Stimulated activated CD8-positive, alpha-beta memory T cell treated with anti-CD3 and anti-CD28 coated beads, Interleukin-7, amount 100 ng/mL, for 1 hour (primary cell): Measurements from ENCODE around the gene FAM240A.

Experiments used
- DNase-seq, 2 donors: peaks; one replicate each; pipeline ENCODE4 v3.0.0-alpha.2; 2020; ENCODE audit warnings: low read depth in 2 of 2

FAM240A gene

DNA sequence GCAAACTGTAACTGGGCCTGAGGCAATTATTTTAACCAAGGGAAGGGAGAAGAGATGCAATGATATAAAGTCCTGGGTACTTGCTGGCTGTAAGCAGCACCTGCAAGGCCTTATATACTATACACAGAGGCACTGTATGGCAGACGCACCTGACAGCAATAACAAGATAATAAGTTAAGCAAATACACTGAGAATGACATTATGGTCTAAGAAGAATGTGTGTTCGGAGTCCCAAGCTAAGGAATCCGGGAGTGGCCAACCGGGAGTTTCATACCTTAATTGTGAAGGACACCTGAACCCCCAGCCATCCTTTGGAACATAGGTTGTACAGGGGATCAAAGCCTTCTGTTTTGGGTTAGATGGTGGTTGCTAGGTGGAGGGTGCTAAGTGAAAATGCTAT, 13.7 kb downstream of the FAM240A start:
- DNase-seq: no peak

GRCh38 chr3:46627078-46627477, 14.8 kb downstream of the FAM240A start:
- DNase-seq: no peak

DNA sequence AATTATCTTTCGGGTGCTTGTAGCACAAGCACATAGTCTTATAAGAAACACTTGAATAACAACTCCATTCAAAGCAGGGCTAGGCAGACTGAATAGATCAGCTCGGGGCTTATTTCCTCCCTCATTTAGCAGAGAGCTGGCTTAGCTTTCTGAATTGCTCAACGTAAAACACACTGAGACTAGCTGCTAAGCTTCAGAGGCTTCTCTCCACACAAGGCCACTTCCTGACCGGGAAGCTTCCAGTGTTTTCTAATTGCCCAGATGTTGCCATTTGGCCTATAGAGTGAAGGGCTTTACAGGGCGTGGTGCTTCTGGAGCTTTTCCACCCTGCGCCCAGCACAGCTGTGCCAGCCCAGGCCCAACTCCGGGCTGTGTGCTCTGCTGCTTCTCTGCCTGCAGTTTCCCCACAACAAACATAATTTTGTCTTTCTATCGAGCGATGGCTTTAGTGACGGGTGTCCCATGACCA, 16.6 kb downstream of the FAM240A start:
- no peak for DNase-seq

DNA sequence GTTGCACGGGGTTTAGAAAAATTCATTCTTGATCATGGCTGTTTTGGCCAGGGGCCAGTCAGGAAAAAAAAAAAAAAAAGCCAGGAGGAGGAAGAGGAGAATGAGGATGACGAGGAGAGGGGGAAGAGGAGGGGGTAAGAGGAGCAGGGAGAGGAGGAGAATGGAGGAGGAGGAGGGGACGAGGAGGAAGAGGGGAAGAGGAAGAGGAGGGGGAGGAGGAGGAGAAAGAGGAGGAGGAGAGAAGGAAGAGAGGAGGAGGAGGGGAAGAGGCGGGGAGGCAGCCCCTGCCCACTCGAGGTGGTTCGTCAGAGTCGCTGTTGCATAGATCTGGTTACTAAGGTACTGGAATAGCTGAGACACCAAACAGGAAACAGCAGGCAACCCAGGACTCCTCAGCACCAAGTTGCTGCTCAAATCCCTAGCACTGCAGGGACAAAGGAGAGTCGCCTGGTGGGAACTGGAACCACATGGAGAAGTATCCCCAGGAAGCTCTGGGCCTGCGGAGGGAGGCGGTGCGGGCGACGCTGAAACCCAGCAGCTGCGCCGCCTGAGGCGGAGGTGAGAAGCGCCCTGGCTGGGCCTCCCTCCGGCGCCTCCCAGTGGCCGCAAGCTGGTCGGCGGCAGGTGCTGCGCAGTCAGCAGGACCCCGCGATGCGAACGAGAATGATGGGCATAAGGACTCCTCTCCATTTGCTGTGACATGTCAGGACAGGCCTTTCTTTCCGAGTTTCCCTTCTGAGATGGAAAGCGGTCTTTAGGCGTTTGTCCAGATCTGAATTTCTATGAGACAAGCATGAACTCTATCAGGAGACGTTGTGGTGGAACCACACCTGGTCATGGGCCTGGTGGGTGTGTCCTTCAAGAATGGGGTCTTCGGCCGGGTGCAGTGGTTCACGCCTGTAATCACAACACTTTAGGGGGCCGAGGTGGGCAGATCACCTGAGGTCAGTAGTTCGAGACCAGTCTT, 17.5 kb downstream of the FAM240A start:
- peak; percentile 48 to 64 for DNase-seq

GRCh38 chr3:46632792-46633191, 20.5 kb downstream of the FAM240A start:
- no peak for DNase-seq

- DNase-seq: no peak
Observed at GRCh38 chr3:46634856-46635255, 22.5 kb downstream of the FAM240A start.

- DNase-seq: no peak
Observed at GRCh38 chr3:46639221-46639620, 26.9 kb downstream of the FAM240A start.

- no peak for DNase-seq
Observed at GRCh38 chr3:46640927-46641326, 28.6 kb downstream of the FAM240A start.

DNA sequence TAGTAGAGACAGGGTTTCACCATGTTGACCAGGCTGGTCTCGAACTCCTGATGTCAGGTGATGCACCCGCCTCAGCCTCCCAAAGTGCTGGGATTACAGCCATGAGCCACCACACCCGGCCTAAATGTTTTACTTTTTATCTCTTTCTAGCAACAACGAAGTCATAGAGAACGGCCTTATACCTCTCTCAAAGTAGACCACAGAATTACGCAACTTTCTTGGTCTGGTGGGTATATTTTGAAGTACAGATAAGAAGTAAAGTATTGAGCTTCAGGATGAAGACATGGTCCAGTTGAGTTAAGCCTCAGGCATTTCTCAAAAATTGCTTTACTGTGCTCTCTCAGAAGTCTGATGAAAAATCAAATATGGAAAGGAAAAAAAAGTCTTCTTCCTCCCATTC, 30.6 kb downstream of the FAM240A start:
- DNase-seq: no peak

GRCh38 chr3:46643701-46644100, 31.4 kb downstream of the FAM240A start:
- DNase-seq: no peak

GRCh38 chr3:46646700-46647099, 34.4 kb downstream of the FAM240A start:
- DNase-seq: no peak

DNA sequence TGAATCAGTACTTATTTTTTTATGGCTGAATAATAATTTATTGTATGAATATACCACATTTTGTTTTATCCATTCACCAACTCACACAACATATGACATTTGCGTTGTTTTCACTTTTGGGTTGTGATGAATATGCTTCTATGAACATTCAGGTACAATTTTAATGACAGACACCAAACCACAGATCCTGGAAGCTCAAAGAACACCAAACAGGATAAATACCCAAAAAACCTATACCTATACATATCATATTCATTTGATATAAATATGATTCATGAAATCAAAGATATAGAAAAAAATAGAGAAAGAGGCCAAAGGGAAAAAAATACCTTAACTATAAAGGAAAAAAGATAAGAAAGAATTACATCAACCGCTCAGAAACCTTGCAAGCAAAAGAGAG, 35.8 kb downstream of the FAM240A start:
- no peak for DNase-seq

GRCh38 chr3:46649436-46649835, 37.1 kb downstream of the FAM240A start:
- no peak for DNase-seq

- DNase-seq: no peak
Observed at GRCh38 chr3:46651084-46651483, 38.8 kb downstream of the FAM240A start.

GRCh38 chr3:46655271-46655670, 42.9 kb downstream of the FAM240A start:
- DNase-seq: no peak

- no peak for DNase-seq
Observed at GRCh38 chr3:46656778-46657556, 44.6 kb downstream of the FAM240A start.

DNA sequence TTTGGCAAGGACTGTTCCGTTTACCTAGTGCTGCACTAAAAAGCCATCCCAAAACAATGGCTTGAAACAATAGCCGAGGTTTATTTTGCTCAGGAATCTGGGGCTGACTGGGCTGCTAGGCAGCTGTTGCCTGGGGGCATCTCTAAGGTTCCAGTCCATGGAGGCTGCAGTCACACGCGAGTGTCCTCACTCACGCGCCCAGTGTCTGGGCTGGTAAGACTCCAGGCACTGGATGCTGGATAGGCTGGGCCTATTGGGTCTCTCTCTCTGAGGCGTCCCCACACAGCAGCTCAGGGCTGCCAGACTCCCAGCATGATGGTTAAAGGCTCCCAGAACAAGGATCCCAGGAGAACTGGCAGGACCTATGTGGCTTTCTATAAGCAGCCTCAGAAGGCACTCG, 47.0 kb downstream of the FAM240A start:
- no peak for DNase-seq

GRCh38 chr3:46660003-46660402, 47.7 kb downstream of the FAM240A start:
- DNase-seq: no peak

DNA sequence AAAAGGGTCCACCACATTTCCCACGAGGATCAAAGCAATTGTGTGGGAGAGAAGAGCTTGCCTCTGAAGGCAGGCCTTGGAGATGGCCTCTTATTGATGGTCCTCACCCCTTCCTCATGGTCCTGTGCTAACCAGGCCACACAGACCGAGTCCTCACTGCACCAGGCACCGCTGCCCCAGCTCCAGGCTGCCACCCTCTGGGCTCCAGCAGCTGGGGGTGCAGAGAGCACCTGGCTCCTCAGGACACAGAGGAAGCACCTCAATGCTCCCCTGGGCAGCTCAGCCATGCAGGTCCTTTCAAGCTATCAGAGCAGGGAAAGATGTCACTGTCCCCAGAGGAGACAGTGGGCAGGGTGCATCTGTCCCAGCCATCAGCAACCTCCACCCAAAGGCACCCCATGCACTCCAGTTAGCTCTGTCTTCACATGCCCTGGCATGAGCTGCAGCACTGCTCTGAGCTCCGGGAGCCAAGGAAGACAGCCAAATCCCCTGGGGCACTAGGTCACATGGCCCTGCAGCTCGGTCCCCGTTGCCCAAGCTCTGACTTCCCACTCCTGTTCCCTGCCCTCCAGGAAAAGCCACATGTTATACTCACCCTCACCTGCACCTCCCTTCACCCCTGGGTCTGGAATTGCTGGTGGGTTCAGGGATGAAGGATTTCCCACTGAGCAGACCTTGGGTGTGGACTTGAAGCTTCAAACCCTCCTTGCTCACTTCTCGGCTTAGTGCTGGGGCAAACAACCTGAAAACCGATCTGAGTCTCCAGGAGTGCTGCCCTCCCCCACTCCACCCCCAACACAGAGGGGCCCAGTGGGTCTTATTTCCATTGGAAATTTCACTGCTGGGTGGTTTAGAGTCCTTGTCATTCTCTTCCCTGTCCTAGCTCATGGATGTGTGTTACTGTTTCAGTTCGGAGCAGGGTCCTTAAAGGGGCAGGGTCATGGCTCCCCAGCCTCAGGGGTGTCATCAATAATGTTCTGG, 48.5 kb downstream of the FAM240A start:
- DNase-seq: no peak

- DNase-seq: no peak
Observed at GRCh38 chr3:46661776-46662766, 49.7 kb downstream of the FAM240A start.
